SK-N-SH (cell line): ENCODE data around the gene LPCAT1. TPM values are rescaled to one million over a fixed set of nuclear protein-coding genes. Genes with fewer than 3 reads are reported as not detected.

Source experiments
- CTCF ChIA-PET: fragments of 300-600, 350-600 bp; formaldehyde crosslinking; extraction: SDS; loops from one replicate; lab custom pipeline; 2021; lab: Yijun Ruan, JAX
- POLR2A ChIA-PET: fragments of 350-600 bp; sonication (Branson Sonifier 250); formaldehyde crosslinking; extraction: SDS; loops from one replicate; lab custom pipeline; 2020; ENCODE audit warnings: antibody characterized with exemption, inconsistent platforms; lab: Yijun Ruan, JAX
- DNase-seq: peaks from one replicate; pipeline ENCODE4 v3.0.0; 2012
- H2AFZ ChIP-seq: fragments of 200-600 bp; sonication (generic); 2 replicates; pipeline ENCODE4 v1.8.1; 2016; ENCODE audit warnings: antibody characterized with exemption, mild to moderate bottlenecking, low read depth
- H3F3A ChIP-seq: fragments of 200-600 bp; sonication (generic); replicated peaks from 2 replicates; pipeline ENCODE3; 2016; ENCODE audit warnings: antibody characterized with exemption, mild to moderate bottlenecking; ENCODE audit not compliant: insufficient read depth
- H3K27ac ChIP-seq, 2 experiments: fragments of 200-500 bp in 1 of 2; fragments of 200-600 bp in 1 of 2; sonication (Bioruptor generic) in 1 of 2; sonication (generic), shearing (Covaris generic) in 1 of 2; 2 replicates each; pipeline versions ENCODE4 v1.5.1 to v1.6.1; 2014 to 2016; ENCODE audit warnings: low read depth in 2 of 2, inconsistent platforms in 1 of 2, low read length in 1 of 2, mild to moderate bottlenecking in 1 of 2, mixed read lengths in 1 of 2
- H3K27me3 ChIP-seq: fragments of 200-600 bp; sonication (generic), shearing (Covaris generic); 2 replicates; pipeline ENCODE4 v1.6.1; 2016; ENCODE audit warnings: mixed run types; ENCODE audit not compliant: insufficient read depth
- H3K36me3 ChIP-seq, 2 experiments: fragments of 200-500 bp in 1 of 2; fragments of 200-600 bp in 1 of 2; sonication (Bioruptor generic) in 1 of 2; sonication (generic) in 1 of 2; replicated peaks in 1 of 2; 2 replicates each; pipeline versions ENCODE3 to v1.5.1; 2014 to 2016; ENCODE audit warnings: low read length in 1 of 2, mild to moderate bottlenecking in 1 of 2; ENCODE audit not compliant: insufficient read depth in 2 of 2, control insufficient read depth in 1 of 2
- H3K4me1 ChIP-seq, 2 experiments: fragments of 200-500 bp in 1 of 2; fragments of 200-600 bp in 1 of 2; sonication (Bioruptor generic) in 1 of 2; sonication (generic), shearing (Covaris generic) in 1 of 2; 2 replicates each; pipeline versions ENCODE4 v1.5.1 to v1.6.1; 2014 to 2016; ENCODE audit warnings: low read depth in 1 of 2, low read length in 1 of 2, mixed run types in 1 of 2; ENCODE audit not compliant: insufficient read depth in 2 of 2, control insufficient read depth in 1 of 2
- H3K4me2 ChIP-seq: fragments of 200-600 bp; sonication (generic), shearing (Covaris generic); 2 replicates; pipeline ENCODE4 v1.6.1; 2017; ENCODE audit warnings: mixed run types
- H3K4me3 ChIP-seq, 2 experiments: fragments of 200-500 bp in 1 of 2; fragments of 200-600 bp in 1 of 2; sonication (Bioruptor generic) in 1 of 2; sonication (generic), shearing (Covaris generic) in 1 of 2; 2 replicates each; pipeline versions ENCODE4 v1.5.1 to v1.8.1; 2014 to 2016; ENCODE audit warnings: low read depth in 2 of 2, inconsistent platforms in 1 of 2, low read length in 1 of 2, mild to moderate bottlenecking in 1 of 2, mixed read lengths in 1 of 2, moderate library complexity in 1 of 2
- H3K79me2 ChIP-seq: fragments of 200-600 bp; sonication (generic); 2 replicates; pipeline ENCODE4 v1.8.1; 2017; ENCODE audit warnings: mild to moderate bottlenecking; ENCODE audit not compliant: insufficient read depth
- H3K9ac ChIP-seq: fragments of 200-600 bp; sonication (generic); 2 replicates; pipeline ENCODE4 v1.6.1; 2017; ENCODE audit warnings: mixed run types
- H3K9me2 ChIP-seq: fragments of 200-600 bp; sonication (generic); 2 replicates; pipeline ENCODE4 v1.6.1; 2017; ENCODE audit warnings: mixed run types
- H3K9me3 ChIP-seq: fragments of 200-600 bp; sonication (generic); 2 replicates; pipeline ENCODE4 v1.6.1; 2017; ENCODE audit warnings: mixed run types, mild to moderate bottlenecking, moderate library complexity
- H4K20me1 ChIP-seq: fragments of 200-600 bp; sonication (generic); 2 replicates; pipeline ENCODE4 v1.6.1; 2017; ENCODE audit warnings: mild to moderate bottlenecking, mixed run types; ENCODE audit not compliant: insufficient read depth
- ELF1 ChIP-seq: IDR thresholded peaks from 2 replicates; pipeline ENCODE4 v1.4.0; 2012
- POLR2AphosphoS5 ChIP-seq: IDR thresholded peaks from 2 replicates; pipeline ENCODE4 v1.6.1; 2012; ENCODE audit warnings: low read depth, low read length
- RAD21 ChIP-seq: IDR thresholded peaks from 2 replicates; pipeline ENCODE4 v1.6.1; 2012; ENCODE audit warnings: mild to moderate bottlenecking, low read length
- RCOR1 ChIP-seq: fragments of 150-350 bp; IDR thresholded peaks from 2 replicates; pipeline ENCODE4 v1.6.1; 2017; ENCODE audit warnings: antibody characterized with exemption, low read length
- RFX5 ChIP-seq: IDR thresholded peaks from 2 replicates; pipeline ENCODE4 v1.6.1; 2012; ENCODE audit warnings: mild to moderate bottlenecking, improper control_type of control experiment, low read length
- RXRA ChIP-seq: IDR thresholded peaks from 2 replicates; pipeline ENCODE4 v1.4.0; 2012; ENCODE audit warnings: low read depth, mild to moderate bottlenecking, borderline replicate concordance
- SIN3A ChIP-seq: IDR thresholded peaks from 2 replicates; pipeline ENCODE4 v1.6.1; 2012; ENCODE audit warnings: low read depth, mild to moderate bottlenecking, low read length, moderate library complexity, borderline replicate concordance
- SMC3 ChIP-seq: IDR thresholded peaks from 2 replicates; pipeline ENCODE4 v1.6.1; 2012; ENCODE audit warnings: low read depth, low read length, improper control_type of control experiment
- YY1 ChIP-seq: IDR thresholded peaks from 2 replicates; pipeline ENCODE4 v1.4.0; 2012; ENCODE audit warnings: low read depth, mild to moderate bottlenecking
- ZBTB33 ChIP-seq: IDR thresholded peaks from 2 replicates; pipeline ENCODE4 v1.4.0; 2012; ENCODE audit warnings: low read depth, borderline replicate concordance
- WGBS: methylation state at CpG from one replicate; pipeline ENCODE4 v1.1.6; 2017; ENCODE audit warnings: low lambda C conversion rate; 5-methylcytosine and 5-hydroxymethylcytosine counted together
- polyA plus RNA-seq, 3 experiments: library from polyadenylated mRNA; depleted of rRNA; stranded (reverse); fragments of >200 nt; gene quantifications; 2 replicates each; pipeline ENCODE4 v1.2.3, GENCODE V29; 2012
- TF ChIP-seq, protein P1 (sequence below): IDR thresholded peaks from 2 replicates; pipeline ENCODE4 v1.4.0; 2012; ENCODE audit warnings: low read depth
- TF ChIP-seq, protein P2 (sequence below): fragments of 150-350 bp; IDR thresholded peaks from 2 replicates; pipeline ENCODE4 v1.6.1; 2017; ENCODE audit warnings: antibody characterized with exemption, low read length, low read depth, borderline replicate concordance
- TF ChIP-seq, protein P3 (sequence below): fragments of 150-350 bp; IDR thresholded peaks from 2 replicates; pipeline ENCODE4 v1.6.1; 2016; ENCODE audit warnings: mild to moderate bottlenecking, low read depth, low read length
- TF ChIP-seq, protein P4 (sequence below): fragments of 200-600 bp; sonication (generic); IDR thresholded peaks from 2 replicates; pipeline ENCODE4 v1.6.1; 2017; ENCODE audit warnings: antibody characterized with exemption, mild to moderate bottlenecking, moderate library complexity

LPCAT1 gene
- polyA plus RNA-seq, 1 of the 3 experiments (the other 2 are of a cell fraction), result 42.3 TPM

DNA sequence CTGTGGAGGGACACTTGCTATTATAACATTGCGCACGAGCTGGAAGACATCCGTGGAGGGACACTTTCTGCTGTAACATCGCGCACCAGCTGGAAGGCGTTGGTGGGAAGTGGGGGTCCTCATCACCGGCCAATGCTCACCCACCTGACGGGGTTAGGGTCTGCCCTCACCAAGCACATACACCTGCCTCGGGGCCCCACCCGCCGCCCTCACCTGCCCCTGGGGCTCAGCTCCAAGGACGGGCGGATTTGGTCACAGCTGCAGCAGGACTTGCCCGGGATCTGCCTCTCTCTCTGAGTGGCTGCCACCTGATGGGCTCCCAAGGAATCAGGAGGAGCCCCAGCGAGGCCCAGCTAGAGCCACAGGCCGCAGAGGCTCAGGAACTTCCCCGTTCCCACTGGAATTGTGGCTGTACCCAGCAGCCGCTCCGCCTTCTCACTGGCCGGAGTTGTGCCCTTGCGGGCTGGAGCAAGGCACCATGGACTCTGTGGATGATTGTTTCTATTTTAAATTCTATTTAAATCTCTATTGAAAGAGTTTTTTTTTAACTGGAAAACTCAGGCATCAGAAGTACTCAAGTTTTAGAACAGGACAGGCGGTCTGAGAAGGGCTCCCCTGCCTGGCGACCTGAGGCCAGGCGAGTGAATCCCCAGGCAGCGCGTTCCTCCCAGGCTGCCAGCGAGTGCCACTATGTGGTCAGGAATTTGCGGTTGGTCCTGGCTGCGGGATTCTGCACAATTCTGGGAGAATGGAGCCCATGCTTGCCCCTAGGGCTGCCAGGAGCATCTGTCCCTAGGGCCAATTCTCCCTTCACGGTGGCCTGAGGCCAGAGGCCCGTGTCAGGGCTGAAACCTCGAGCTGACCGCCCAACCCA is 39.7 kb downstream of the LPCAT1 start:
- TF ChIP-seq SIN3A, result no peak
- TF ChIP-seq ZBTB33, result no peak
- TF ChIP-seq, protein P1, sequence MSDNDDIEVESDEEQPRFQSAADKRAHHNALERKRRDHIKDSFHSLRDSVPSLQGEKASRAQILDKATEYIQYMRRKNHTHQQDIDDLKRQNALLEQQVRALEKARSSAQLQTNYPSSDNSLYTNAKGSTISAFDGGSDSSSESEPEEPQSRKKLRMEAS, result no peak
- no peak for TF ChIP-seq RFX5
- TF ChIP-seq, protein P2, sequence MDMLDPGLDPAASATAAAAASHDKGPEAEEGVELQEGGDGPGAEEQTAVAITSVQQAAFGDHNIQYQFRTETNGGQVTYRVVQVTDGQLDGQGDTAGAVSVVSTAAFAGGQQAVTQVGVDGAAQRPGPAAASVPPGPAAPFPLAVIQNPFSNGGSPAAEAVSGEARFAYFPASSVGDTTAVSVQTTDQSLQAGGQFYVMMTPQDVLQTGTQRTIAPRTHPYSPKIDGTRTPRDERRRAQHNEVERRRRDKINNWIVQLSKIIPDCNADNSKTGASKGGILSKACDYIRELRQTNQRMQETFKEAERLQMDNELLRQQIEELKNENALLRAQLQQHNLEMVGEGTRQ, result no peak
- TF ChIP-seq RCOR1, result no peak
- no peak for TF ChIP-seq RXRA
- ChIA-PET POLR2A (no interaction called here), CTCF (interaction anchor here (0.9 to 4.8 kb wide), 4 partner anchors 161 to 316 kb away, joined by 3 to 32 read pairs (median 6); no protein-coding TSS in a partner anchor)
- no peaks in the 10 kb centered on the region for H3K4me1 ChIP-seq
- 92% methylated on average over 21 of the region's 33 CpGs for WGBS
- no peak for DNase-seq
- H3K27ac ChIP-seq, result no peak overlapping the region
- H3K79me2 ChIP-seq, result no peaks in the 10 kb centered on the region
- no peak overlapping the region for H3K4me2 ChIP-seq
- H3K4me3 ChIP-seq, result no peak overlapping the region
- H3K9me3 ChIP-seq, result no peaks in the 10 kb centered on the region
- peaks cover under 1% of the 10 kb centered on the region for H3F3A ChIP-seq
- H3K36me3 ChIP-seq, result peaks cover 1 to 40% of the 10 kb centered on the region in 2 experiments
- no peaks in the 10 kb centered on the region for H3K27me3 ChIP-seq
- H3K9ac ChIP-seq, result no peak overlapping the region
- no peaks in the 10 kb centered on the region for H3K9me2 ChIP-seq
- no peak overlapping the region for H2AFZ ChIP-seq
- 0 out of 2 replicates have a peak, but pooled peaks cover 4% of the 10 kb centered on the region for H4K20me1 ChIP-seq

DNA sequence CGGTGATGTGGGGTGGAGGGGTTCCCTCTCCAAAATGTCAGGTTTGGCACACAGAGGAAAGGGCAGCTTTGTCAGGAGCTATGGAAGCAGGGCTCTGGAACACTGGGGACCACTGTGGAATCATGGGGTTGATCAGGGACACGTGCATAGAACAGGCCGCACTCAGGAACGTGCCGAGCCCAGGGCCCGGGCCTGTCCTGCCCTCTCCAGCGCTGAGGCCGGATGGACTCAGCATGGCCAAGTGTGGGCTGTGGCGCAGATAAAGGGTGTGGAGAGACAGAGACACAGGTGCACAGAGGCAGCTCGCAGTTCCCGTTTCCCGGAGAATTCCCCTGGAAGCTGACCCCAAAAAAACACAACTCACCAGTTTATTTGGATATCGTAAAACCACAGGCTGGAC is 40.7 kb downstream of the LPCAT1 start:
- no peak overlapping the region for H3K27ac ChIP-seq
- H3K79me2 ChIP-seq, result no peaks in the 10 kb centered on the region
- TF ChIP-seq ZBTB33 (no peak), RFX5 (no peak), RXRA (no peak), YY1 (no peak), ELF1 (no peak), RAD21 (no peak), RCOR1 (no peak), SMC3 (no peak), POLR2AphosphoS5 (no peak)
- TF ChIP-seq, protein P3, sequence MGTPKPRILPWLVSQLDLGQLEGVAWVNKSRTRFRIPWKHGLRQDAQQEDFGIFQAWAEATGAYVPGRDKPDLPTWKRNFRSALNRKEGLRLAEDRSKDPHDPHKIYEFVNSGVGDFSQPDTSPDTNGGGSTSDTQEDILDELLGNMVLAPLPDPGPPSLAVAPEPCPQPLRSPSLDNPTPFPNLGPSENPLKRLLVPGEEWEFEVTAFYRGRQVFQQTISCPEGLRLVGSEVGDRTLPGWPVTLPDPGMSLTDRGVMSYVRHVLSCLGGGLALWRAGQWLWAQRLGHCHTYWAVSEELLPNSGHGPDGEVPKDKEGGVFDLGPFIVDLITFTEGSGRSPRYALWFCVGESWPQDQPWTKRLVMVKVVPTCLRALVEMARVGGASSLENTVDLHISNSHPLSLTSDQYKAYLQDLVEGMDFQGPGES, result no peak
- TF ChIP-seq, protein P1, result no peak
- TF ChIP-seq, protein P4, sequence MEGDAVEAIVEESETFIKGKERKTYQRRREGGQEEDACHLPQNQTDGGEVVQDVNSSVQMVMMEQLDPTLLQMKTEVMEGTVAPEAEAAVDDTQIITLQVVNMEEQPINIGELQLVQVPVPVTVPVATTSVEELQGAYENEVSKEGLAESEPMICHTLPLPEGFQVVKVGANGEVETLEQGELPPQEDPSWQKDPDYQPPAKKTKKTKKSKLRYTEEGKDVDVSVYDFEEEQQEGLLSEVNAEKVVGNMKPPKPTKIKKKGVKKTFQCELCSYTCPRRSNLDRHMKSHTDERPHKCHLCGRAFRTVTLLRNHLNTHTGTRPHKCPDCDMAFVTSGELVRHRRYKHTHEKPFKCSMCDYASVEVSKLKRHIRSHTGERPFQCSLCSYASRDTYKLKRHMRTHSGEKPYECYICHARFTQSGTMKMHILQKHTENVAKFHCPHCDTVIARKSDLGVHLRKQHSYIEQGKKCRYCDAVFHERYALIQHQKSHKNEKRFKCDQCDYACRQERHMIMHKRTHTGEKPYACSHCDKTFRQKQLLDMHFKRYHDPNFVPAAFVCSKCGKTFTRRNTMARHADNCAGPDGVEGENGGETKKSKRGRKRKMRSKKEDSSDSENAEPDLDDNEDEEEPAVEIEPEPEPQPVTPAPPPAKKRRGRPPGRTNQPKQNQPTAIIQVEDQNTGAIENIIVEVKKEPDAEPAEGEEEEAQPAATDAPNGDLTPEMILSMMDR, result no peak
- ChIA-PET POLR2A (no interaction called here), CTCF (interaction anchor here (0.8 to 4.8 kb wide), 3 partner anchors 15 to 315 kb away, joined by 4 to 32 read pairs (median 8); no protein-coding TSS in a partner anchor)
- peaks cover 3 to 43% of the 10 kb centered on the region in 2 experiments for H3K36me3 ChIP-seq
- H3K9me3 ChIP-seq, result no peaks in the 10 kb centered on the region
- no peak for DNase-seq
- 0 out of 2 replicates have a peak, but pooled peaks cover 4% of the 10 kb centered on the region for H4K20me1 ChIP-seq
- H3F3A ChIP-seq, result no peaks in the 10 kb centered on the region
- H3K4me2 ChIP-seq, result no peak overlapping the region
- no peak overlapping the region for H3K4me3 ChIP-seq
- H3K9ac ChIP-seq, result no peak overlapping the region
- no peaks in the 10 kb centered on the region for H3K9me2 ChIP-seq
- no peaks in the 10 kb centered on the region for H3K27me3 ChIP-seq
- WGBS, result 98% methylated on average over 13 of the region's 13 CpGs
- no peak overlapping the region for H2AFZ ChIP-seq
- H3K4me1 ChIP-seq, result no peaks in the 10 kb centered on the region
